ENCODE data around the gene SH3RF1. TPM values are rescaled to one million over a fixed set of nuclear protein-coding genes. Genes with fewer than 3 reads are reported as not detected.

SH3RF1 gene
- total RNA-seq, 1 experiment from 2014 or later = 16.6 TPM

- no peak for TF ChIP-seq ZNF532 (CRISPR knock-in tag; IDR thresholded peaks at IDR 0.05; ENCODE audit: borderline replicate concordance)
- TF ChIP-seq RELA (CRISPR knock-in tag; IDR thresholded peaks at IDR 0.05; ENCODE audit: borderline replicate concordance) = no peak
Measured at GRCh38 chr4:169246279-169246678, 24.5 kb downstream of the SH3RF1 start (continued).

- no peak for TF ChIP-seq FOXP4 (CRISPR knock-in tag; IDR thresholded peaks at IDR 0.05)
- TF ChIP-seq MYBL2 (CRISPR knock-in tag; IDR thresholded peaks at IDR 0.05) = no peak
- TF ChIP-seq EMX1 (CRISPR knock-in tag; IDR thresholded peaks at IDR 0.05) = no peak
- TF ChIP-seq ZNF532 (CRISPR knock-in tag; IDR thresholded peaks at IDR 0.05; ENCODE audit: borderline replicate concordance) = no peak
- no peak for TF ChIP-seq GTF2I (CRISPR knock-in tag; conservative IDR thresholded peaks at IDR 0.05)
- TF ChIP-seq FOXK1 (CRISPR knock-in tag; IDR thresholded peaks at IDR 0.05) = no peak
- no peak for TF ChIP-seq FOXJ3 (CRISPR knock-in tag; IDR thresholded peaks at IDR 0.05; ENCODE audit: borderline replicate concordance)
- TF ChIP-seq CDX4 (CRISPR knock-in tag; IDR thresholded peaks at IDR 0.05; ENCODE audit: borderline replicate concordance) = no peak
- no peak for TF ChIP-seq ZNF281 (CRISPR knock-in tag; IDR thresholded peaks at IDR 0.05)
- no peak for TF ChIP-seq ETV6 (CRISPR knock-in tag; IDR thresholded peaks at IDR 0.05)
- TF ChIP-seq E2F5 (CRISPR knock-in tag; IDR thresholded peaks at IDR 0.05) = no peak
- no peak for TF ChIP-seq E2F4 (CRISPR knock-in tag; IDR thresholded peaks at IDR 0.05; ENCODE audit: borderline replicate concordance, low read depth)
- TF ChIP-seq RELA (CRISPR knock-in tag; IDR thresholded peaks at IDR 0.05; ENCODE audit: borderline replicate concordance) = no peak
- no peak for TF ChIP-seq ZNF138 (CRISPR knock-in tag; conservative IDR thresholded peaks at IDR 0.05)
- no peak for TF ChIP-seq ZNF416 (CRISPR knock-in tag; IDR thresholded peaks at IDR 0.05)
- no peak for TF ChIP-seq ATF6 (CRISPR knock-in tag; IDR thresholded peaks at IDR 0.05)
- TF ChIP-seq ZNF232 (CRISPR knock-in tag; IDR thresholded peaks at IDR 0.05) = no peak
- CTCF ChIA-PET = no interaction called here
- Mint-ChIP-seq H3K4me1 (peaks cover 50% of the 10 kb centered on the region), H3K9me3 (peaks cover 14% of the 10 kb centered on the region), H3K4me3 (no peak overlapping the region), H3K36me3 (peaks cover 13% of the 10 kb centered on the region), H3K27ac (no peak overlapping the region), H3K27me3 (ENCODE audit: low read depth) (no peaks in the 10 kb centered on the region)
- POLR2A ChIA-PET = no interaction called here
- no peak for DNase-seq (ENCODE audit: low spot score)
- ATAC-seq = no peak
Measured at GRCh38 chr4:169245061-169245460, 25.7 kb downstream of the SH3RF1 start.
